ENCODE measurements around the gene BCKDK. TPM values are rescaled to one million over a fixed set of nuclear protein-coding genes. Genes with fewer than 3 reads are reported as not detected.

Gene BCKDK
- total RNA-seq, 2 experiments from 2014 or later = 4.3 to 5.8 TPM

- Histone ChIP-seq H3K9me3 (ENCODE audit: control insufficient read depth in 1 of 2, insufficient read depth in 1 of 2, low read length in 2 of 2) (no peaks in the 10 kb centered on the region), H3K4me1 (ENCODE audit: insufficient read depth, low read length) (peaks cover 17% of the 10 kb centered on the region), H3K4me3 (ENCODE audit: low read length) (no peak overlapping the region), H3K27ac (ENCODE audit: low read depth in 1 of 2, low read length in 2 of 2) (peak overlapping the region in 1 of 2 donors; percentile 48), H3K27me3 (ENCODE audit: control insufficient read depth in 1 of 2, insufficient read depth in 2 of 2, low read length in 2 of 2) (no peaks in the 10 kb centered on the region), H3K36me3 (ENCODE audit: insufficient read depth, low read length) (peaks cover 58% of the 10 kb centered on the region)
- H3K36me3 Mint-ChIP-seq (ENCODE audit: low read depth) = peaks cover 72% of the 10 kb centered on the region
- H3K4me3 Mint-ChIP-seq = no peak overlapping the region
- peaks cover 6% of the 10 kb centered on the region for H3K4me1 Mint-ChIP-seq (ENCODE audit: low read depth)
- no peaks in the 10 kb centered on the region for H3K9me3 Mint-ChIP-seq
- H3K27me3 Mint-ChIP-seq = no peaks in the 10 kb centered on the region
- peak overlapping the region; percentile 59 for H3K27ac Mint-ChIP-seq
- DNase-seq (peak in 3 of 14 experiments; percentile 28 to 69 (median 58)), ATAC-seq (ENCODE audit: poor library complexity) (peak; percentile 38)
- ChIA-PET POLR2A (interaction anchor here (0.9 to 2.0 kb wide), 2 partner anchors 11 to 13 kb away, joined by 4 to 8 read pairs; partner anchors contain the start of gene KAT8), CTCF (interaction anchor here (1.7 kb wide), 1 partner anchor 13 kb away, joined by 4 read pairs; no protein-coding TSS in a partner anchor)
- intact Hi-C loops (cut with DNase I, micrococcal nuclease) = no loop called here
- no peak for TF ChIP-seq CTCF (IDR thresholded peaks at IDR 0.05)
These were observed 20.8 kb downstream of the BCKDK start for GRCh38 chr16:31128711-31129567.

GRCh38 chr16:31129568-31130335 is 21.6 kb downstream of the BCKDK start:
- intact Hi-C loops (cut with DNase I, micrococcal nuclease) = no loop called here
- no peak for DNase-seq
- peak overlapping the region in 1 of 2 donors; percentile 48 for H3K27ac ChIP-seq (ENCODE audit: low read depth in 1 of 2, low read length in 2 of 2)
- H3K9me3 Mint-ChIP-seq = no peaks in the 10 kb centered on the region
- peaks cover 69% of the 10 kb centered on the region for H3K36me3 Mint-ChIP-seq (ENCODE audit: low read depth)
- no peak for ATAC-seq (ENCODE audit: poor library complexity)
- H3K27me3 ChIP-seq (ENCODE audit: control insufficient read depth in 1 of 2, insufficient read depth in 2 of 2, low read length in 2 of 2) = no peaks in the 10 kb centered on the region
- H3K27ac Mint-ChIP-seq = no peak overlapping the region
- H3K27me3 Mint-ChIP-seq = no peaks in the 10 kb centered on the region
- H3K4me1 Mint-ChIP-seq (ENCODE audit: low read depth) = peaks cover 6% of the 10 kb centered on the region
- CTCF ChIA-PET = interaction anchor here (1.7 kb wide), 1 partner anchor 13 kb away, joined by 4 read pairs; no protein-coding TSS in a partner anchor
- H3K4me1 ChIP-seq (ENCODE audit: insufficient read depth, low read length) = peaks cover 17% of the 10 kb centered on the region
- H3K4me3 Mint-ChIP-seq = no peak overlapping the region
- no peak for TF ChIP-seq CTCF (IDR thresholded peaks at IDR 0.05)
- POLR2A ChIA-PET = interaction anchor here (0.9 to 2.0 kb wide), 2 partner anchors 12 to 13 kb away, joined by 4 to 8 read pairs; partner anchors contain the start of gene KAT8
- no peaks in the 10 kb centered on the region for H3K9me3 ChIP-seq (ENCODE audit: control insufficient read depth in 1 of 2, insufficient read depth in 1 of 2, low read length in 2 of 2)
- peaks cover 54% of the 10 kb centered on the region for H3K36me3 ChIP-seq (ENCODE audit: insufficient read depth, low read length)
- no peak overlapping the region for H3K4me3 ChIP-seq (ENCODE audit: low read length)

- Histone ChIP-seq H3K4me1 (ENCODE audit: insufficient read depth, low read length) (peaks cover 17% of the 10 kb centered on the region), H3K27ac (ENCODE audit: low read depth in 1 of 2, low read length in 2 of 2) (no peak overlapping the region), H3K4me3 (ENCODE audit: low read length) (no peak overlapping the region), H3K36me3 (ENCODE audit: insufficient read depth, low read length) (peaks cover 54% of the 10 kb centered on the region), H3K9me3 (ENCODE audit: control insufficient read depth in 1 of 2, insufficient read depth in 1 of 2, low read length in 2 of 2) (no peaks in the 10 kb centered on the region), H3K27me3 (ENCODE audit: control insufficient read depth in 1 of 2, insufficient read depth in 2 of 2, low read length in 2 of 2) (no peaks in the 10 kb centered on the region)
- ChIA-PET CTCF (interaction anchor here (1.7 kb wide), 1 partner anchor 12 kb away, joined by 4 read pairs; no protein-coding TSS in a partner anchor), POLR2A (interaction anchor here (1.5 kb wide), 1 partner anchor 12 kb away, joined by 7 read pairs; no protein-coding TSS in a partner anchor)
- no peak for TF ChIP-seq CTCF (IDR thresholded peaks at IDR 0.05)
- no peak overlapping the region for H3K4me3 Mint-ChIP-seq
- H3K36me3 Mint-ChIP-seq (ENCODE audit: low read depth) = peaks cover 69% of the 10 kb centered on the region
- no peaks in the 10 kb centered on the region for H3K27me3 Mint-ChIP-seq
- H3K27ac Mint-ChIP-seq = no peak overlapping the region
- peaks cover 6% of the 10 kb centered on the region for H3K4me1 Mint-ChIP-seq (ENCODE audit: low read depth)
- no peak for DNase-seq
- ATAC-seq (ENCODE audit: poor library complexity) = no peak
- intact Hi-C loops (cut with DNase I, micrococcal nuclease) = no loop called here
- no peaks in the 10 kb centered on the region for H3K9me3 Mint-ChIP-seq
These were observed 22.2 kb downstream of the BCKDK start for GRCh38 chr16:31130336-31130891.

All from CD4-positive, alpha-beta T cell (primary cell).